Measurements from ENCODE around the gene TMSB4Y.

The TMSB4Y gene

DNA sequence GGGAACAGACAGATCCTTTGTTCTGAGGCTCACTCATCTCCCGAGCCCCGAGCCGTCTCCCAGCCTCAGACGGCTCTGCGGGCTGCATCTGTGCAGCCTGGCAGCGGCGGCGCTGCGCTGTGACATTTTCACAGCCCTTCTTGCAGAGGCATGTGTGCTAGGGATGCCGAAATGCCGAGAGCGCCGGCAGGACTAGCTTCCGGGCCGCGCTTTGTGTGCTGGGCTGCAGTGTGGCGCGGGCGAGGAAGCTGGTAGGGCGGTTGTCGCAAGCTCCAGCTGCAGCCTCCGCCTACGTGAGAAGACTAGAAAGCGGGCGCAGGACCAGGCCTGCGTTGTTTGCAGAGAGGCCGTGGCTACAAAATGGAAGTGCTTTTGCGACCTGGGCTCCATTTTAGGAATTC lies at the start of gene TMSB4Y:
Gene TMSB4Y (plus strand): TSS at position 332 of the 401 bp plus-strand sequence.
- peak; percentile 69 to 77 for DNase-seq

DNA sequence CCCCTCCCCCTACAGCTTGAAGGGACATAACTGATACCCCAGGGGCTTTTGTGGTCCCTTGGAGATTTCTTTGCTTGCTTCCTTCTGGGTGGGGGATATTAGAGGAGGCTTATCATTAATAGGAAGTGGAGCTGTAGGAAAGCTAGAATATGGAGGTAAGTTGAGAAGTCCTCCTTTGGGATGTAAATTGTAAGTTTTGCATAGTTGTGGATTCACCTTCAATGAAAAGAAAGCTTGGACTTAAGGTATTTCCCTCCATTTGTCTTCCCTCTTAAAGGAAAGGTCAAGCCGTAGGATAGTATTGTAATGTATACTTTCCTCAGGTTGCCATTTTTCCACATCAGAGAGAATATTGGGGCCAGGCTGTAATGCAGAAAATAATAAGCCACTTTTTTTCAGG lies 39.5 kb upstream of the TMSB4Y start:
- no peak for DNase-seq

DNA sequence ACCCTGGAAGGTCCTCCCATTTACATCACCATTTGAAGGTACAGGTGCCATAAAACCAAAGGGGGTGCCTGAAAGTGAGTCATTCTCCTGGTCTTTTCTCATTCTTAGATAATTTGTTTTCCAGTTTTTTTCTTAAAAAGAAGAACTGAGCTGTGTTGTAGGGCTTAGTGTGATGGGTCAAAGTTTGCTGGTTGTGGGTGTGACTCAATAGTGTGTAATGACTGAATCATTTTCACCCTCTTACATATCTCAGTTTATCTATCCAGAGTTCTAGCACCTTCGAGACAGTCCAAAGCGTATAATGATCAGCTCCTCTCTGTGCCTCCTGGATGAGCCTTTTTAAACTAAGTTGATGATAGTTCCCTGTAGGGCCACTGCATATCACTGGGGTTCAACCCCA lies 32.6 kb upstream of the TMSB4Y start:
- no peak for DNase-seq

DNA sequence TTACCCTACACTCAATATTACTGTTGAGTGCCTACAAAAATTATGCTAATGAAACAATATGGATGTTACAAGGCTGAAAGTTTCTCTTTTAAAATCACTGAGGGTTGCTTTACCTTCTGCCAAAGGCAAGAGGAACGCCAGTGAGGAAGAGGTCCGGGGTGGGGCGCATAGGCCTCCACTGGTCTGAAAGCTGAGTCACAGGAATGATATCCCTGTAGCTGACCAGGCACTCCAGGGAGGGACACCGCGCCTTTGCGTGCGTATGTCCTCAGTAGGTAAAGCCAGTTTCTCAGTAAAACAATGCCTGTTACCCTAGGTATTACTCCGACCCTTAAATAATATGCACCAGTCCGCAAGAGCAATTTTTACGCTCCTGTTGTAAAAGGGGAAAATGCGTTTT lies 1.4 kb upstream of the TMSB4Y start:
- no peak for DNase-seq

DNA sequence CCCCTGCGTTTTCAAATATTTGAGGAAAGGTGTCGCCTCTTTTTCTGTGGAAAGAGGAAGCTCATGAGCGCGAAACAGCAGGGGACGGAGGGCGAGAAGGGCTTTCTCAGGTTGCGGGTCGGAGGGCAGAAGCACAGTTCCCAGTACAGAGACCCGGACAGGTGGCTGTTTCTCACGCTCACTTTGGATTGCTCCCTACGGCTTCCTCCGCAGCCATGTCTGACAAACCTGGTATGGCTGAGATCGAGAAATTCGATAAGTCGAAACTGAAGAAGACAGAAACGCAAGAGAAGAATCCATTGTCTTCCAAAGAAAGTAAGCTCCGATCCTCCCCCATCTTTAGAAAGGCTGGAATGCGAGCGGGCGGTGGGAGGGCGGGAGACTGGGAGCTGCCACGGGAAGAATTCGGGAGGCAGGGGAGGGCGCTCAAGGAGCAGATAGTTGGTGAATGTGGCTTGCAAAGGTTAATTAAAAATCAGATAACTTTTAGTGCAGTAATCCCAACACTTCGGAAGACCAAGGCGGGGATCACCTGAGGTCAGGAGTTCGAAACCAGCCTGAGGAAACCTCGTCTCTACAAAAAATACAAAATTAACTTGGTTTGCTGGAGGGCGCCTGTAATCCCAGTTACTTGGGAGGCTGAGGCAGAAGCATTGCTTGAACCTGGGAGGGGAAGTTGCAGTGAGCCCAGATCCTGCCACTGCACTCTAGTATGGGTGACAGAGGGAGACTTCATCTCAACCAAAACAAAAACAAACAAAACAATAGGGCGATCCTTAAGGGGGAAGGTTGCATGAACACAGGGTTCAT lies 627 bp downstream of the TMSB4Y start:
- peak; percentile 3 to 38 for DNase-seq

DNA sequence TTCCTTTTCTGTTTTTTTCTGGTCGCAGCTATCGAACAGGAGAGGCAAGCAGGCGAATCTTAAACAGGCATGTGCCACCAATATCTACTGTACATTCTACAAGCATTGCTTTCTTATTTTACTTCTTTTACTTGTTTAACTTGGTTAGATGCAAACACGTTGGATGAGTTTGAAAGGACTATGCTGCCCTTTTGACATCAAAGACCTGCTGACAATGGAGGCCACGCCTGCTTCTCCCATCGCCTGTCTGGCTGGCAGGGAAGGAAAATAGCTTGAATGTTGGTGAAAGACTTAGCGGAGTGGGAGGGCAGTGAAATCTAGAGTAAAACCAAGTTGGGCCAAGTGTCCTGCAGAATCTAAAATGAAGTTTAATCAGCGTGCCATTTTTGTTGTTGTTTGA lies 1.5 kb downstream of the TMSB4Y start:
- DNase-seq, result peak; percentile 0 to 20

DNA sequence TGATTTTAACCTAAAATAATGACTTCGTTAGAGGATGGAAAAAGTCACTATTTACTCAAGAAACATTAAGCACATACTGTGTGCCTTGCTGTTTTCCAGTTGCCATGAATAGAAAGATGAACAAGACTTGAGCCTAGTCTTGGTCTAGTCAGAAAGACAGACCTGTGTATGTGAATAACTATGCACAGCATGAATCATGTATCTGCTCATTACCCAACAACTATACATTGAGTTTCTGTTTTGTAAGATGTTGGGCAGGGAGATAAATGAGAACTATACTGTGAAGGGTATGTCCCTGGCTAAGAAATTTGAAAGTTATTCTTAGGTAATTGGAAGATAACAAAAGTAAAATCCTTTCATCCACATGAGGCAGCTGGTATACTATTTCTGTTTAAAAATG lies 4.3 kb downstream of the TMSB4Y start:
- no peak for DNase-seq

DNA sequence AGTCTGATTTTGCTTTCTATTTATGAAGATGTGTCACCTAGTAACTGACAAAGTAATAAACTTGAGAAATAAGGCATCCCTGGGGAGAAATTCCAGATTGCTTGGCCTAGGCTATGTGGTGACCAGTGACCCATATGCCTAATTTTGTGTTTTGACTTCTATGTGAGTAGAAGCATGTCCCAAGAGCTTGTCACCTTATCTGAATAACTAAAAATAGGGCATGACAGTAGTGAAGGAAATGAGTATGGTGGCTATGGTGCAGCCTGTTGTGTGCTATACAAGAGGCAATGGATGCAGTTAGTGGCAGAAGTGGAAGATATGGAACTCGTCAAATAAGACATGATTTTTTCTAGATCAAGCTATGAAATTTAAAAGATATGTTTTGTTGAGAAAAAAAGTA lies 15.3 kb downstream of the TMSB4Y start:
- DNase-seq, result no peak

DNA sequence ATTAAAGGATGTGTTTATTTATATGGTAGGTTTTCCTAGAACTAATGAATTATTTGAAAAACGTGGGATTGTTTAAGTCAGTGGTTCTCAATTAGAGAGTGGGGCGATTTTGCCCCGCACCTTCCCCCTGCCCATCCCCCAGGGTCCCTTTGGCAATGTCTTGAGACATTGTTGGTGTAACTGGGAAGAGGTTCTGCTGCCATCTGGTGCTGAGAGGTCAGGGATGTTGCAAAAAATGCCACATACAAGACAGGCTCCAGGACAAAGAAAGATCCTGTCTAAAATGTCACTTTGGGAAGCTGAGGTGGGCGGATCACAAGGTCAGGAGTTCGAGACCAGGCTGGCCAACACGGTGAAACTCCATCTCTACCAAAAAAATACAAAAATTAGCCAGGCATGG lies 25.8 kb downstream of the TMSB4Y start:
- peak in 1 of 2 experiments; percentile 12 for DNase-seq

DNA sequence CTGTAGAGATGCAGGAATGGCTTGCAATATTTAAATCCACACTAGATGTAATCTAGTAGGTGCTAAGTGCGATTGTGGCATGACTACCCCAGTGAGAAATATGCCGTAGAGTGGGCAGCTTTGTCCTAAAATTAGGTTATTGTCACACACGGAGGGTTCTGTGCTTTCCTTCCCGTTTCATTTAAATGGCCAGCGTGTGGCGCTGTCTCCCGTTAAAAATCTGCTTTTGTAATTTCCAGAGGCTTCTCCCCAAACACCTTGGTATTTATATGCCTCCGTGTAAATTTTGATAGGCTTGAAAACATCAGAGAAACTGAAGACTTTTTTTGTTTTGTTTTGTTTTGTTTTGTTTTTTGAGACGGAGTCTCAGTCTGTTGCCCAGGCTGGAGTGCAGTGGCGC lies 34.9 kb downstream of the TMSB4Y start:
- peak in 1 of 2 experiments; percentile 17 for DNase-seq

DNA sequence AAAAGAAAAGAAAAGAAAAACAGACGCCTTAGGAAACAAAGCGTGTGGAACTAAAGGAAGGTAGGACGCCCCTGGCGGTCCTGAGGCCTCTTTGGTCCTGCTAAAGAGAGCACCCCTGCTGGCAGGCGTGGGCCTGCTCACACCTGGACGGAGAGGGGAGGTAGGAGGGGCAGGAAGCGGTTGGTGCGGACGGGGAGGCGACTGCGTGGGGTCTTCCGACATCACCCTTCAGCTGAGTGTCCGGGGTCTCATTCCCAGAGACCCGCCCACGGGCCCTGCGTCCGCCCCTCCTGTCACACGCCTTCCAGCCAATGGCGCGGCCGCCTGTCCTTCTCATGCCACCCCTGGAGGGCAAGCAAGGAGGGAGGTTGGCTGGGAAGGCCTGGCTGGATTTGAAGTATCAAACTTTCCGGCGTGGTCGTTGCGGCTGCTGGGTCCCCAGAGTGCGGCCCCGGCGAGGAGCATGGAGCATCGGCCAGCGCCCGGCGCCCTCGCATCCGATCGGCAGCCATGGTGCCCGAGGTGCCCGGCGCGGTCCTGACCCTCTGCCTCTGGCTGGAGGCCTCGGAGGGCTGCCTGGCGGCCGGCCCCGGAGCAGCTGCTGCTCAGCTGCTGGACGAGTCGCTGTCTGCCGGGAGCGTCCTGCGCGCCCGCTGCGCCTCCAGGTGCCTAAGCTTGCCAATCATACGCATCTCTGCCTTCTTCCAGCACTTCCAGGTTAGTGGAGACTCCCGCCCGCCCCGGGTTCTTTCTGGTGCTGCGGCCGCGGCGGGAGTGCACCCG lies 47.8 kb downstream of the TMSB4Y start:
- DNase-seq, result peak; percentile 19 to 72

DNA sequence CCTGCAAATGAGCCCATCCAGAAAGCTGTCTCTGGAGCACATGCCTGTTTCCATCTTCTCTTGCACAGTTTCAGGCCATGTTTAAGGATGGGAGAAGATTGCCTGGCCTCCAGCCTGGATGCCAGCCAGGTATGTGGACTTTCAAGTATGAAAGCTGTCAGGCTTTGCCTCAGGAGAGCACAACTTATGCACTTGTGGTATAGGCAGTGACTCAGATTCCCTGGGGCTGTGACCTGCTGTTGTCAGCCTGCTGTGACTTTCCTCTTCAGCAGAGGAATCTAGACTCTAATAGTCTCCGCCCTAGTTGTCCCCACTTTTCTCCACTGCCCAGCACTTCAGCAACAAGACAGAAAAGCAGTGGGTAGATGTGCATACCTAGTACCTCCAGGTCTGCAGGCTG lies 51.0 kb downstream of the TMSB4Y start:
- DNase-seq, result no peak
